SK-N-SH treated with all-trans-retinoic acid at 6 μM for 48 hours (cell line): ENCODE measurements around the gene SOX8.

ENCODE experiments used
- ATAC-seq: fragments of 200-7000 bp; cut with Tn5 transposase; 3 replicates; pipeline ENCODE4 v1.9.1; 2020; ENCODE audit warnings: mild to moderate bottlenecking, moderate library complexity
- ARNTL ChIP-seq: fragments of 450-650 bp; formaldehyde crosslinking; IDR thresholded peaks from 2 replicates; pipeline ENCODE4 v1.5.0; 2020; ENCODE audit warnings: low read depth, mild to moderate bottlenecking, moderate library complexity, borderline replicate concordance
- BACH2 ChIP-seq: fragments of 250-450 bp; sonication (Bioruptor Pico); IDR thresholded peaks from 2 replicates; pipeline ENCODE4 v1.9.0; 2021; ENCODE audit warnings: mild to moderate bottlenecking, borderline replicate concordance
- CREB5 ChIP-seq: fragments of 250-450 bp; sonication (Bioruptor Pico); IDR thresholded peaks from 2 replicates; pipeline ENCODE4 v1.5.1; 2020; ENCODE audit warnings: low read depth, mild to moderate bottlenecking, moderate library complexity
- CSDC2 ChIP-seq: fragments of 250-450 bp; sonication (Bioruptor Pico); IDR thresholded peaks from 2 replicates; pipeline ENCODE4 v1.5.0; 2020; ENCODE audit warnings: mild to moderate bottlenecking, moderate library complexity
- CSRNP3 ChIP-seq: fragments of 250-450 bp; sonication (Bioruptor Pico); IDR thresholded peaks from 2 replicates; pipeline ENCODE4 v1.5.1; 2021; ENCODE audit warnings: mild to moderate bottlenecking, moderate library complexity
- ESRRG ChIP-seq: fragments of 250-450 bp; sonication (Bioruptor Pico); IDR thresholded peaks from 2 replicates; pipeline ENCODE4 v1.6.1; 2021; ENCODE audit warnings: mild to moderate bottlenecking
- GLIS3 ChIP-seq: fragments of 250-450 bp; sonication (Bioruptor Pico); IDR thresholded peaks from 2 replicates; pipeline ENCODE4 v1.5.0; 2020; ENCODE audit warnings: mild to moderate bottlenecking, moderate library complexity
- OSR1 ChIP-seq: fragments of 250-450 bp; sonication (Bioruptor Pico); IDR thresholded peaks from 2 replicates; pipeline ENCODE4 v1.8.0; 2022; ENCODE audit warnings: moderate library complexity, mild to moderate bottlenecking, inconsistent platforms
- PATZ1 ChIP-seq: fragments of 250-450 bp; sonication (Bioruptor Pico); IDR thresholded peaks from 2 replicates; pipeline ENCODE4 v1.8.0; 2020; ENCODE audit warnings: mild to moderate bottlenecking, moderate library complexity, borderline replicate concordance
- POU6F1 ChIP-seq: fragments of 250-450 bp; sonication (Bioruptor Pico); IDR thresholded peaks from 2 replicates; pipeline ENCODE4 v1.8.0; 2021; ENCODE audit warnings: low read depth, mild to moderate bottlenecking, moderate library complexity, borderline replicate concordance
- RARB ChIP-seq: fragments of 250-450 bp; sonication (Bioruptor Pico); IDR thresholded peaks from 2 replicates; pipeline ENCODE4 v1.8.0; 2021; ENCODE audit warnings: mild to moderate bottlenecking, moderate library complexity
- SNAI2 ChIP-seq: fragments of 250-450 bp; sonication (Bioruptor Pico); IDR thresholded peaks from 2 replicates; pipeline ENCODE4 v1.5.0; 2020; ENCODE audit warnings: mild to moderate bottlenecking, moderate library complexity
- TCF4 ChIP-seq: fragments of 250-450 bp; sonication (Bioruptor Pico); IDR thresholded peaks from 2 replicates; pipeline ENCODE4 v1.8.0; 2021; ENCODE audit warnings: mild to moderate bottlenecking, moderate library complexity, borderline replicate concordance
- TOX ChIP-seq: fragments of 250-450 bp; sonication (Bioruptor Pico); IDR thresholded peaks from 2 replicates; pipeline ENCODE4 v1.8.0; 2021; ENCODE audit warnings: mild to moderate bottlenecking, moderate library complexity, borderline replicate concordance
- TSHZ2 ChIP-seq: fragments of 250-450 bp; sonication (Bioruptor Pico); IDR thresholded peaks from 2 replicates; pipeline ENCODE4 v1.5.0; 2020; ENCODE audit warnings: mild to moderate bottlenecking, moderate library complexity
- ZC3H10 ChIP-seq: fragments of 250-450 bp; sonication (Bioruptor Pico); IDR thresholded peaks from 2 replicates; pipeline ENCODE4 v1.5.1; 2021; ENCODE audit warnings: mild to moderate bottlenecking, moderate library complexity
- ZFP3 ChIP-seq: fragments of 250-450 bp; sonication (Bioruptor Pico); IDR thresholded peaks from 2 replicates; pipeline ENCODE4 v1.5.0; 2020; ENCODE audit warnings: mild to moderate bottlenecking, moderate library complexity
- ZFP30 ChIP-seq: fragments of 450-650 bp; formaldehyde crosslinking; IDR thresholded peaks from 2 replicates; pipeline ENCODE4 v1.5.0; 2022; ENCODE audit warnings: mild to moderate bottlenecking, moderate library complexity
- ZNF565 ChIP-seq: fragments of 450-650 bp; formaldehyde crosslinking; conservative IDR thresholded peaks from 2 replicates; pipeline ENCODE4 v1.5.0; 2020; ENCODE audit warnings: low read depth, mild to moderate bottlenecking, moderate library complexity
- ZNF70 ChIP-seq: fragments of 450-650 bp; formaldehyde crosslinking; IDR thresholded peaks from 2 replicates; pipeline ENCODE4 v1.5.0; 2020; ENCODE audit warnings: mild to moderate bottlenecking, moderate library complexity
- ZNF8 ChIP-seq: fragments of 450-650 bp; formaldehyde crosslinking; IDR thresholded peaks from 2 replicates; pipeline ENCODE4 v1.5.0; 2020; ENCODE audit warnings: mild to moderate bottlenecking, moderate library complexity

Gene SOX8

GRCh38 chr16:1033128-1033679 is 51.6 kb downstream of the SOX8 start:
- TF ChIP-seq RARB (CRISPR knock-in tag), result no peak
- no peak for TF ChIP-seq ESRRG (CRISPR knock-in tag)
- no peak for TF ChIP-seq SNAI2 (CRISPR knock-in tag)
- TF ChIP-seq ZFP30 (CRISPR knock-in tag), result no peak
- TF ChIP-seq ARNTL (CRISPR knock-in tag), result no peak
- TF ChIP-seq TCF4 (CRISPR knock-in tag), result no peak
- TF ChIP-seq GLIS3 (CRISPR knock-in tag), result no peak
- no peak for TF ChIP-seq TOX (CRISPR knock-in tag)
- TF ChIP-seq CSDC2 (CRISPR knock-in tag), result no peak
- no peak for TF ChIP-seq BACH2
- TF ChIP-seq ZNF565 (CRISPR knock-in tag), result no peak
- no peak for TF ChIP-seq OSR1 (CRISPR knock-in tag)
- TF ChIP-seq CREB5 (CRISPR knock-in tag), result no peak
- ATAC-seq, result no peak

GRCh38 chr16:1034230-1035065 is 52.9 kb downstream of the SOX8 start:
- TF ChIP-seq TOX (CRISPR knock-in tag) (no peak), PATZ1 (CRISPR knock-in tag) (no peak), CSRNP3 (CRISPR knock-in tag) (no peak), ZNF70 (CRISPR knock-in tag) (no peak), ZNF8 (CRISPR knock-in tag) (no peak), CSDC2 (CRISPR knock-in tag) (no peak), GLIS3 (CRISPR knock-in tag) (no peak), POU6F1 (no peak), ESRRG (CRISPR knock-in tag) (no peak), ARNTL (CRISPR knock-in tag) (no peak), TCF4 (CRISPR knock-in tag) (no peak), OSR1 (CRISPR knock-in tag) (no peak), TSHZ2 (CRISPR knock-in tag) (no peak), RARB (CRISPR knock-in tag) (no peak), CREB5 (CRISPR knock-in tag) (no peak), ZNF565 (CRISPR knock-in tag) (no peak), ZFP3 (CRISPR knock-in tag) (no peak), ZC3H10 (CRISPR knock-in tag) (no peak)
- ATAC-seq, result no peak
